AG09319 (cell line): ENCODE results near the gene PYHIN1.

Experiments
- DNase-seq: peaks from one replicate; pipeline ENCODE4 v3.0.0-alpha.2; 2010; ENCODE audit warnings: low read depth; ENCODE audit errors: extremely low read depth
- TF ChIP-seq, protein P1 (sequence below): IDR thresholded peaks from 2 replicates; pipeline ENCODE4 v1.5.1; 2011; ENCODE audit warnings: low read depth, mild to moderate bottlenecking, inconsistent platforms, low read length, moderate library complexity

The PYHIN1 gene

DNA sequence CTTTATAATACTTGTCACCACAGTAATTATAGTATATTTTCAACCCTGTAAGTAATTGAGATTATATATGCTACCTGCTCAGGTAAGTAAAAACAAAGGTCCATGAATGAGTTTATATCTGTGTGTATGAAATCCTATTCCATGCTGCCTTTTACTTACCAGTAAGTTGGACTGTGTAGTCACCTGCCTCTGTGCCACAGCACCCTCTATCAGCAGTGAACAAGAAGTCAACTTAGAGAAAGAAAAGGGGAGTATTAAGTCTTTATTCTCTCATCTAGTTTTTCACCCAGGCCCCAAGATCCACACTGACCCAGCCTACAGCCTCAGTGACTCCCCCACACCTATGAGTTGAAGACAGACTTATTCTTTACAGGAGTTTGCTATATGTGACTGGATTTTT lies 41.5 kb downstream of the PYHIN1 start:
- DNase-seq, result no peak
- TF ChIP-seq, protein P1, sequence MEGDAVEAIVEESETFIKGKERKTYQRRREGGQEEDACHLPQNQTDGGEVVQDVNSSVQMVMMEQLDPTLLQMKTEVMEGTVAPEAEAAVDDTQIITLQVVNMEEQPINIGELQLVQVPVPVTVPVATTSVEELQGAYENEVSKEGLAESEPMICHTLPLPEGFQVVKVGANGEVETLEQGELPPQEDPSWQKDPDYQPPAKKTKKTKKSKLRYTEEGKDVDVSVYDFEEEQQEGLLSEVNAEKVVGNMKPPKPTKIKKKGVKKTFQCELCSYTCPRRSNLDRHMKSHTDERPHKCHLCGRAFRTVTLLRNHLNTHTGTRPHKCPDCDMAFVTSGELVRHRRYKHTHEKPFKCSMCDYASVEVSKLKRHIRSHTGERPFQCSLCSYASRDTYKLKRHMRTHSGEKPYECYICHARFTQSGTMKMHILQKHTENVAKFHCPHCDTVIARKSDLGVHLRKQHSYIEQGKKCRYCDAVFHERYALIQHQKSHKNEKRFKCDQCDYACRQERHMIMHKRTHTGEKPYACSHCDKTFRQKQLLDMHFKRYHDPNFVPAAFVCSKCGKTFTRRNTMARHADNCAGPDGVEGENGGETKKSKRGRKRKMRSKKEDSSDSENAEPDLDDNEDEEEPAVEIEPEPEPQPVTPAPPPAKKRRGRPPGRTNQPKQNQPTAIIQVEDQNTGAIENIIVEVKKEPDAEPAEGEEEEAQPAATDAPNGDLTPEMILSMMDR, result no peak

DNA sequence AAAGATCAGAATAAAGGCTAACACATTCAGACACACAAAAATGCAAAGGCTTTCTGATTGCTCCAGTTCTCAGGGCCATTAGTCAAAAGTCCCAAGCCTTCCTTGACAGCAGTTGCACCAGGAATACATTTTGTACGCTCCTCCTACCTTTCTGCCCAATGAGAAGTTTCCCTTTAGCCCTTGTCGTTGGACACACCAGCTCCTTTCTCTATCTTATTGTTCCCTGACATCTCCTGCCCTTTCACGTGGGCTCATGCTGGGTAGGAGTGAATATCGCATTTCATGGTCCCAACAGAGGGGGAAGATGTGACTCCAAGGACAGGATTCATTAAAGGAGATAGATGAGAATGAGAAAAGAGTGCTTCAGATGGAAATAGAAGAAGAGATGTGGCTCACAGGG lies 44.9 kb downstream of the PYHIN1 start:
- no peak for DNase-seq
- TF ChIP-seq, protein P1, result no peak

DNA sequence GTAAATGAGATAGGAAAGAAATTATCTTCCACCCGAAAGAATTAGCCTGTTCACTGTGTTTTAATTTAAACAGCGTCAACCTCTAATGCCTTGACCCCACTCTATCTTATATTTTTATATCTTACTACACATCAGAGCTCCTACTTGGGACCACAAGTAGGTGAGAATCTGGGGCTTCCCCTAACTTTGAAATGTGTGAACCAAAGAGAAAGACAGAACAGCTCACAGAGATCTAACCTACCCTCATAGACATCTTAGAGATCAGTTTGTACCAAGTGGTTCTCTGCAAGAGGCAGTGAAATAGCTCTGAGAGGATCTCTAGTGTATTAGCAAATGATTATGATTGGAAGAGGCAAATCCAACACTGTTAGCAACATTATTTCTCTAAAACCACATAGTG lies 47.4 kb downstream of the PYHIN1 start:
- TF ChIP-seq, protein P1, result no peak

DNA sequence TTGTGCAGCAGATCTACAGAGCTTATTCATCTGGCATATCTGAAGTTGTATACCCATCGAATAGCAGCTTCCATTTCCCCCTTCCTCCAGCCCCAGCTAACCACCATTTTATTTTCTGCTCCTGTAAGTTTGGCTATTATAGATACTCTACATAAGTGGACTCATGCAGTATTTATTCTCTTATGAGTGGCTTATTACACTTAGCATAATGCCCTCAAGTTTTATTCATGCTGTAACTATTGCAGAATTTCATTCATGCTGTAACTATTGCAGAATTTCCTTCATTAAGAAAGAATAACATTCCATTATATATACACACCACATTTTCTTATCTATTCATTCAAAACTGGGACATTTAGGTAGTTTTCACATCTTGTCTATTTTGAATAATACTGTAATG lies 47.9 kb downstream of the PYHIN1 start:
- TF ChIP-seq, protein P1, result no peak
- DNase-seq, result no peak

More for the DNA sequence above, 47.4 kb downstream of the PYHIN1 start:
- DNase-seq, result no peak

DNA sequence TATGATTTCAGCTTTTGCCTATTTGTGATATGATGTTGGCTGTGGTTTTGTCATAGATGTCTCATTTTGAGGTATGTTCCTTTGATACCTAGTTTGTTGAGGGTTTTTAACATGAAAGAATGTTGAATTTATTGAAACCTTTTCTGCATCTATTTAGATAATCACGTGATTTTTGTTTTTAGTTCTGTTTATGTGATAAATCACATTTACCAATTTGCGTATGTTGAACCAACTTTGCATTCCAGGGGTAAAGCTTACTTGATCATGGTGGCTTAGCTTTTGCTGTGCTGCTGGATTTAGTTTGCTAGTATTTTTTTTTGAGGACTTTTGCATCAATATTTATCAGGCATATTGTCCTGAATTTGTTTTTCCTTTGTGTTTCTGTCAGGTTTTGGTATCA lies 51.9 kb downstream of the PYHIN1 start:
- no peak for DNase-seq

DNA sequence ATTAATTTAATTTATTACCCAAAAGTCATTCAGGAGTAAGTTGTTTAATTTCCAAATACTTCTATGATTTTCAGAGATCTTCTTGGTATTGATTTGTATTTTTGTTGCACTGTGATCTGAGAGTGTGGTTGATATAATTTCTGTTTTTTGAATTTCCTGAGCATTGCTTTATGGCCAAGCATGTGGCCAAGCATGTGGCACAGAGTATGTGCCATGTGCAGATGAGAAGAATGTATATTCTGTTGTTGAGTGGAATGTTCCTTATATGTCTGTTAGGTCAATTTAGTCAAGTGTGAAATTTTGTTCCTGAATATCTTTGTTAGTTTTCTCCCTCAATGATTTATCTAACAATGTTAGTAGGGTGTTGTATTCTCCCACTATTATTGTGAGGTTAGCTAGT lies 53.0 kb downstream of the PYHIN1 start:
- no peak for DNase-seq
- TF ChIP-seq, protein P1, result no peak

More for the DNA sequence above, 51.9 kb downstream of the PYHIN1 start:
- TF ChIP-seq, protein P1, result no peak

DNA sequence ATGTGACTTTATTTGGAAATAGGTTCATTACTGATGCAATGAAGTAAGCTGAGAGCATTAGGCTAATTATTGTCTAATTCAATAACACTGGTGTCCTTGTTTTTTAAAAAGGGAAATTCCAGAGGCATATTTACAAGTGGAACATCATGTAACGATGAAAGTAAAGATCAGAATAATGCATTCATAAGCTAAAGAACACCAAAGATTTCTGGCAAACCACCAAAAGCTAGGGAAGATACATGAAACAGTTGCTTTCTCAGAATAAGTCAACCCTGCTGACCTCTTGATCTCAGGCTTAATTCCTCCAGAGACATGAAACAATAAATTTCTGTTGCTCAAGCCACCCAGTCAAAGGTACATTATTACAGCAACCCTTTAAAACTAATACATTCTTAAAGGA lies 58.1 kb downstream of the PYHIN1 start:
- TF ChIP-seq, protein P1, result no peak
- no peak for DNase-seq
